ENCODE measurements around the gene GPR4.

Gene GPR4

GRCh38 chr19:45590300-45591003, 11.6 kb downstream of the GPR4 start:
- DNase-seq (ENCODE audit: low read depth in 2 of 2) = no peak

GRCh38 chr19:45589768-45590167, 12.2 kb downstream of the GPR4 start:
- DNase-seq (ENCODE audit: low read depth in 2 of 2) = no peak

GRCh38 chr19:45587873-45588272, 14.1 kb downstream of the GPR4 start:
- DNase-seq (ENCODE audit: low read depth in 2 of 2) = no peak

- no peak for DNase-seq (ENCODE audit: low read depth in 2 of 2)
Observed at GRCh38 chr19:45585158-45585577, 16.8 kb downstream of the GPR4 start.

- DNase-seq (ENCODE audit: low read depth in 2 of 2) = peak; percentile 96 to 100
Observed at GRCh38 chr19:45584332-45585157, 17.5 kb downstream of the GPR4 start, which contains the start of gene OPA3. TSS of gene OPA3 (minus strand) at chr19:45584802. CDS start at chr19:45584764, 38 bp downstream.

GRCh38 chr19:45581576-45581975, 20.4 kb downstream of the GPR4 start:
- DNase-seq (ENCODE audit: low read depth in 2 of 2) = no peak

- DNase-seq (ENCODE audit: low read depth in 2 of 2) = no peak
Observed at GRCh38 chr19:45578861-45579260, 23.2 kb downstream of the GPR4 start.

GRCh38 chr19:45577111-45577905, 24.7 kb downstream of the GPR4 start:
- no peak for DNase-seq (ENCODE audit: low read depth in 2 of 2)

- no peak for DNase-seq (ENCODE audit: low read depth in 2 of 2)
Observed at GRCh38 chr19:45576682-45577081, 25.3 kb downstream of the GPR4 start.

GRCh38 chr19:45575216-45575615, 26.8 kb downstream of the GPR4 start:
- DNase-seq (ENCODE audit: low read depth in 2 of 2) = no peak

GRCh38 chr19:45574526-45574925, 27.5 kb downstream of the GPR4 start:
- no peak for DNase-seq (ENCODE audit: low read depth in 2 of 2)

- no peak for DNase-seq (ENCODE audit: low read depth in 2 of 2)
Observed at GRCh38 chr19:45571457-45572220, 30.4 kb downstream of the GPR4 start.

- DNase-seq (ENCODE audit: low read depth in 2 of 2) = peak; percentile 47 to 60
Observed at GRCh38 chr19:45569619-45570421, 32.2 kb downstream of the GPR4 start.

GRCh38 chr19:45568732-45569131, 33.3 kb downstream of the GPR4 start:
- no peak for DNase-seq (ENCODE audit: low read depth in 2 of 2)

GRCh38 chr19:45567609-45568008, 34.4 kb downstream of the GPR4 start:
- no peak for DNase-seq (ENCODE audit: low read depth in 2 of 2)

GRCh38 chr19:45564131-45564780, 37.8 kb downstream of the GPR4 start:
- no peak for DNase-seq (ENCODE audit: low read depth in 2 of 2)

- no peak for DNase-seq (ENCODE audit: low read depth in 2 of 2)
Observed at GRCh38 chr19:45560686-45561085, 41.3 kb downstream of the GPR4 start.

GRCh38 chr19:45560038-45560437, 42.0 kb downstream of the GPR4 start:
- DNase-seq (ENCODE audit: low read depth in 2 of 2) = no peak

GRCh38 chr19:45558399-45558878, 43.6 kb downstream of the GPR4 start:
- peak; percentile 23 to 49 for DNase-seq (ENCODE audit: low read depth in 2 of 2)

- no peak for DNase-seq (ENCODE audit: low read depth in 2 of 2)
Observed at GRCh38 chr19:45556835-45557234, 45.2 kb downstream of the GPR4 start.
